Uterus (tissue), 2 donors: ENCODE measurements around the gene RNF146.

Source experiments
- CTCF ChIP-seq, 4 experiments: fragments of 200-600 bp in 2 of 4; fragments of 450-650 bp in 2 of 4; sonication (generic) in 2 of 4; IDR thresholded peaks; one replicate each; pipeline ENCODE4 v1.5.1; 2016 to 2019; ENCODE audit warnings: antibody characterized with exemption in 4 of 4, mild to moderate bottlenecking in 2 of 4, moderate library complexity in 1 of 4
- POLR2A ChIP-seq, 2 donors: fragments of 450-650 bp; IDR thresholded peaks; one replicate each; pipeline ENCODE4 v1.6.1; 2016; ENCODE audit warnings: antibody characterized with exemption in 2 of 2, mild to moderate bottlenecking in 1 of 2, moderate library complexity in 1 of 2

DNA sequence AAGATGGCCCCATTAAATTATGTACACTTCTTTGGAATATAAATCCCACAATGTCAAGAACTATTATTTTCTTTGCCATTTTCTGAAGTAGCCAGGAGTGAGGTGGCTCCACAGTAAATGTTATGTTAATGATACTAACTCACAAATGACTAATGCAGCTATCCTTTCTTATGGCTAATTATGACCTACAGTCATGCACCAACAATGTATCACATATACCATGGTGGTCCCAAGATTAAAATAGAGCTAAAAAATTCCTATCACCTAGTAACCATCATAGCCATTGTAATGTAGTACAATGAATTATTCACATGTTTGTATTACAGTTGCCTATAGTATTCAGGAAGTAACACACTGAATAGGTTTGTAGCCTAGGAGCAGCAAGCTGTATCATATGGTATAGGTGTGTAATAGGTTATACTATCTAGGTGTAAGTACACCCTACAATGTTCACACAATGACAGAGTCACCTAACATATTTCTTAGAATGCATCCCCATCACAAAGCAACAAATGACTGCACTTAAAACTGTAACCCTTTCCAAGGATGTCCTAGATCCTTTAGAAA lies 61.5 kb downstream of the RNF146 start:
- no peak for TF ChIP-seq CTCF (IDR thresholded peaks at IDR 0.05)
- TF ChIP-seq POLR2A (IDR thresholded peaks at IDR 0.05), result no peak
